ENCODE data around the gene HARBI1.

GRCh38 chr11:46559815-46560214, 57.2 kb downstream of the HARBI1 start:
- TF ChIP-seq, protein P1, sequence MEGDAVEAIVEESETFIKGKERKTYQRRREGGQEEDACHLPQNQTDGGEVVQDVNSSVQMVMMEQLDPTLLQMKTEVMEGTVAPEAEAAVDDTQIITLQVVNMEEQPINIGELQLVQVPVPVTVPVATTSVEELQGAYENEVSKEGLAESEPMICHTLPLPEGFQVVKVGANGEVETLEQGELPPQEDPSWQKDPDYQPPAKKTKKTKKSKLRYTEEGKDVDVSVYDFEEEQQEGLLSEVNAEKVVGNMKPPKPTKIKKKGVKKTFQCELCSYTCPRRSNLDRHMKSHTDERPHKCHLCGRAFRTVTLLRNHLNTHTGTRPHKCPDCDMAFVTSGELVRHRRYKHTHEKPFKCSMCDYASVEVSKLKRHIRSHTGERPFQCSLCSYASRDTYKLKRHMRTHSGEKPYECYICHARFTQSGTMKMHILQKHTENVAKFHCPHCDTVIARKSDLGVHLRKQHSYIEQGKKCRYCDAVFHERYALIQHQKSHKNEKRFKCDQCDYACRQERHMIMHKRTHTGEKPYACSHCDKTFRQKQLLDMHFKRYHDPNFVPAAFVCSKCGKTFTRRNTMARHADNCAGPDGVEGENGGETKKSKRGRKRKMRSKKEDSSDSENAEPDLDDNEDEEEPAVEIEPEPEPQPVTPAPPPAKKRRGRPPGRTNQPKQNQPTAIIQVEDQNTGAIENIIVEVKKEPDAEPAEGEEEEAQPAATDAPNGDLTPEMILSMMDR (IDR thresholded peaks at IDR 0.05; ENCODE audit: control extremely low read depth in 1 of 3, insufficient read depth in 1 of 3, low read depth in 1 of 3, low read length in 3 of 3): no peak
- TF ChIP-seq MAX (IDR thresholded peaks at IDR 0.05) (no peak), TAF1 (IDR thresholded peaks at IDR 0.05; ENCODE audit: low read depth, low read length) (no peak), RBBP5 (IDR thresholded peaks at IDR 0.05; ENCODE audit: borderline replicate concordance, low read depth, low read length) (no peak), POLR2A (IDR thresholded peaks at IDR 0.05; ENCODE audit: control extremely low read depth in 1 of 2, low read depth in 2 of 2, low read length in 2 of 2) (no peak), POLR2AphosphoS5 (IDR thresholded peaks at IDR 0.05; ENCODE audit: low read depth, low read length) (no peak), BRCA1 (IDR thresholded peaks at IDR 0.05; ENCODE audit: low read depth, low read length) (no peak), RAD21 (IDR thresholded peaks at IDR 0.05 in 1 of 2, conservative IDR thresholded peaks at IDR 0.05 in 1 of 2; ENCODE audit: low read depth in 2 of 2, low read length in 2 of 2) (no peak)
- TF ChIP-seq, protein P2, sequence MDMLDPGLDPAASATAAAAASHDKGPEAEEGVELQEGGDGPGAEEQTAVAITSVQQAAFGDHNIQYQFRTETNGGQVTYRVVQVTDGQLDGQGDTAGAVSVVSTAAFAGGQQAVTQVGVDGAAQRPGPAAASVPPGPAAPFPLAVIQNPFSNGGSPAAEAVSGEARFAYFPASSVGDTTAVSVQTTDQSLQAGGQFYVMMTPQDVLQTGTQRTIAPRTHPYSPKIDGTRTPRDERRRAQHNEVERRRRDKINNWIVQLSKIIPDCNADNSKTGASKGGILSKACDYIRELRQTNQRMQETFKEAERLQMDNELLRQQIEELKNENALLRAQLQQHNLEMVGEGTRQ (IDR thresholded peaks at IDR 0.05; ENCODE audit: low read length): no peak

Measured in H1 (cell line).